BJ (cell line): ENCODE data around the gene MGAT4C. TPM values are rescaled to one million over a fixed set of nuclear protein-coding genes. Genes with fewer than 3 reads are reported as not detected.

ENCODE experiments used
- CTCF ChIA-PET: fragments of 350-600 bp; formaldehyde crosslinking; extraction: SDS; loops from one replicate; lab custom pipeline; 2021; ENCODE audit warnings: antibody characterized with exemption, inconsistent platforms; lab: Yijun Ruan, JAX
- POLR2A ChIA-PET: fragments of 300-600 bp; sonication (Branson Sonifier 250); formaldehyde crosslinking; extraction: SDS; loops from one replicate; lab custom pipeline; 2021; ENCODE audit warnings: antibody characterized with exemption; lab: Charles Lee
- DNase-seq: peaks from one replicate; pipeline ENCODE4 v3.0.0-alpha.2; 2011; ENCODE audit warnings: low read depth
- H3K27me3 ChIP-seq: 2 replicates; pipeline ENCODE4 v1.6.0; 2011; ENCODE audit warnings: low read length; ENCODE audit not compliant: control insufficient read depth, insufficient read depth
- H3K36me3 ChIP-seq: 2 replicates; pipeline ENCODE4 v1.5.1; 2011; ENCODE audit warnings: low read length; ENCODE audit not compliant: control insufficient read depth, insufficient read depth
- H3K4me3 ChIP-seq: 2 replicates; pipeline ENCODE4 v1.5.1; 2011; ENCODE audit warnings: low read depth, mild to moderate bottlenecking, control low read depth, low read length
- CTCF ChIP-seq: IDR thresholded peaks from 2 replicates; pipeline ENCODE4 v1.5.1; 2011; ENCODE audit warnings: low read depth, mild to moderate bottlenecking, control low read depth, inconsistent platforms, low read length, moderate library complexity; ENCODE audit not compliant: insufficient read depth
- polyA plus RNA-seq: library from polyadenylated mRNA; depleted of rRNA; stranded (reverse); fragments of >200 nt; gene quantifications from 2 replicates; pipeline ENCODE4 v1.2.3, GENCODE V29; 2011

Gene MGAT4C
- polyA plus RNA-seq, 1 experiment: not detected

DNA sequence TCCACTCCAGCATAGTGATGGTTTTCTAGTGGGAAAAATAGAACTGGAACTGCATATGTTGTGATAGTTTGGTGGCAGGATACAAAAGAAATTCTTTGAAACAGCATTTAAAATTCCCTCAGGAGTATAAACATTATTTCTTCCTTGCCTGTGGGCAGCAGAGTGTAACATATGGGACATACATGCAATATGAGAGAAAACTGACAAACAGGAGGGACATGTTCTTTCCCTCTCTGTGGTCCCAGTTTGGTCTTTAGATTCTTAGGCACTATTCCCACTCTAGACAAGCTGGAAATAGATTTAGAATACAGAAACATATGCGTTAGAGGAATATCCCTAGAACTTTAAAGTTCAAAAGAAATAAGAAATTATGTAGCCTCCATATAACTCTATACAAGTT, 68.0 kb downstream of the MGAT4C start:
- no peak for DNase-seq
- CTCF ChIA-PET: no interaction called here
- H3K27me3 ChIP-seq: no peaks in the 10 kb centered on the region
- no peak overlapping the region for H3K4me3 ChIP-seq
- POLR2A ChIA-PET: no interaction called here
- TF ChIP-seq CTCF: no peak
- no peaks in the 10 kb centered on the region for H3K36me3 ChIP-seq

DNA sequence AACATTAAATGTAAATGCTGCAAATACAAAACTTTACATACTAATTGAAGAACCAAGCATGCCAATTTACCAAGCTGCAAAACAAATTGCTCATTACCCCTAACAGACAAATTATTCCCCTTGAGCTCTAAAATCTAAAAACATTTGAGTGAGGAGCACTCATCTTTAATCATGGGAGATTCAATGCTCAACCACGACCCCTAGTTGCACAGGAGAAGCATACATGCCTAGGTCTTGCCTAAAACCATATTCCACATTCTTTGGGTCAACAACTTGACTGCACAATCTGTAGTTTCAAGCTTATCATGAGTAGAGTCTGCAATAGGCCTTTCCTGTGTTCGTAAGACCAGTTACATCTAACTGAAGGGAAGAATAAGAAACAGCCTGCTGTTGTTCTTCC, 69.7 kb downstream of the MGAT4C start:
- no peaks in the 10 kb centered on the region for H3K36me3 ChIP-seq
- no peak for DNase-seq
- H3K27me3 ChIP-seq: no peaks in the 10 kb centered on the region
- no peak overlapping the region for H3K4me3 ChIP-seq
- TF ChIP-seq CTCF: no peak
- CTCF ChIA-PET: no interaction called here
- POLR2A ChIA-PET: no interaction called here

DNA sequence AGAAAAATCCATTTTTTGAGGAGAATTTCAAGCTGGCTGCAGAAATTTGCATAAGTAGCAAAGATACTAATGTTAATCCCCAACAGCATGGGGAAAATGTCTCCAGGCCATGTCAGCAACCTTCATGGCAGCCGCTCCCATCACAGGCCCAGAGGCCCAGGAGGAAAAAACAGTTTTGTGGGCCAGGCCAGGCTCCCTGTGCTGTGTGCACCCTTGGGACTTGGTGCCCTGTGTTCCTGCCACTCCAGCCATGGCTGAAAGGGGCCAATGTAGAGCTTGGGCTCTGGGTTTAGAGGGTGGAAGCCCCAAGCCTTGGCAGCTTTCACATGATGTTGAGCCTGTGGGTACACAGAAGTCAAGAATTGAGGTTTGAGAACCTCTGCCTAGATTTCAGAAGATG, 76.3 kb downstream of the MGAT4C start:
- DNase-seq: no peak
- no peak for TF ChIP-seq CTCF

GRCh38 chr12:86174188-86174587, 82.0 kb downstream of the MGAT4C start:
- H3K27me3 ChIP-seq: no peaks in the 10 kb centered on the region
- H3K4me3 ChIP-seq: no peak overlapping the region
- no peak for DNase-seq
- H3K36me3 ChIP-seq: no peaks in the 10 kb centered on the region
- ChIA-PET CTCF (no interaction called here), POLR2A (no interaction called here)
- no peak for TF ChIP-seq CTCF

More for the DNA sequence above, 76.3 kb downstream of the MGAT4C start:
- no peak overlapping the region for H3K4me3 ChIP-seq
- no peaks in the 10 kb centered on the region for H3K27me3 ChIP-seq
- no peaks in the 10 kb centered on the region for H3K36me3 ChIP-seq
- CTCF ChIA-PET: no interaction called here
- POLR2A ChIA-PET: no interaction called here

DNA sequence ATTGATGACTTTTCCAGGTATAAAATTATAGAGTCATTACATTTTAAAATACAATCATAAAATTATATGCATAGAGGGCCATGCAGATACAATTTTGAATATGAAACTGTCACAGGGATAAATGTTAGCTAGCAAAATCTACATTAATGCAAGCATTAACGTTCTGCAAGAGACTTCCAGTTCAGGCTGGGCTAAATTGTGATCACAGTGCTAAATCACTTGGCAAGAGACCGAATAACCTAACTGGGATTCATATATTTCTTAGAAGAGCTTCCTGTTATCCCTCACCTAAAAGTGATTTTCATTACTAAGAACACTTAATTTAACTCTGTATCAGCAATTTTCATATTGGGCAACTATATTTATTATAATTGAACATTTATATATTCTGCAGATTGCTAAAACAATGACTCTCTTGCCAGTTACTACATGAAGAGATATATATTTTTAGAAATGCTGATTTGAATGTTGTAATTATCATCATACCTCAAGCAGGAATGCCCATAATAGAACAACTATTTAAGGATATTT, 83.2 kb downstream of the MGAT4C start:
- TF ChIP-seq CTCF: no peak
- CTCF ChIA-PET: no interaction called here
- Histone ChIP-seq H3K36me3 (no peaks in the 10 kb centered on the region), H3K4me3 (no peak overlapping the region), H3K27me3 (no peaks in the 10 kb centered on the region)
- DNase-seq: no peak
- POLR2A ChIA-PET: no interaction called here
